ENCODE results near the gene SORBS2.

Gene SORBS2

DNA sequence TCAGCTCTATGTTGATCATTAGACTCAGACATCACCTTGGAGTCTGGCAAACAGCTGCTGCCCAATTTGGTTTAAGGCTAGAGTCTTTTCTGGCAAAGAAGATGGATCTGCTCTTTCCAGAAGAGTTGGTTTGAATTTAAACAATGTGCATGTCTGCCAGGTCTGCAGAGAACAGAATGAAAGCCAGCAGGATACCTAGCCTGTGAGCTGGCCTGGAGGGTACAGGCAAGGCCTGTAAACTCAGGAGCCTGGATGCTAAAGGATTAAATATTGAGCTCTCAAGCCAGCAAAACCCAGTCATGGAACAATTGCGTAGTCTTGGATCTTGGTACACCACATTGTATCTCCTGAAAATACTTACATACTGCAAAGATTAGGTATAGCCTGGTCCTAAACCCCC lies 261.1 kb downstream of the SORBS2 start:
- no peak for DNase-seq (ENCODE audit: low read depth)
- no peak overlapping the region for H3K4me3 ChIP-seq (ENCODE audit: low read length)
- TF ChIP-seq, protein P1, sequence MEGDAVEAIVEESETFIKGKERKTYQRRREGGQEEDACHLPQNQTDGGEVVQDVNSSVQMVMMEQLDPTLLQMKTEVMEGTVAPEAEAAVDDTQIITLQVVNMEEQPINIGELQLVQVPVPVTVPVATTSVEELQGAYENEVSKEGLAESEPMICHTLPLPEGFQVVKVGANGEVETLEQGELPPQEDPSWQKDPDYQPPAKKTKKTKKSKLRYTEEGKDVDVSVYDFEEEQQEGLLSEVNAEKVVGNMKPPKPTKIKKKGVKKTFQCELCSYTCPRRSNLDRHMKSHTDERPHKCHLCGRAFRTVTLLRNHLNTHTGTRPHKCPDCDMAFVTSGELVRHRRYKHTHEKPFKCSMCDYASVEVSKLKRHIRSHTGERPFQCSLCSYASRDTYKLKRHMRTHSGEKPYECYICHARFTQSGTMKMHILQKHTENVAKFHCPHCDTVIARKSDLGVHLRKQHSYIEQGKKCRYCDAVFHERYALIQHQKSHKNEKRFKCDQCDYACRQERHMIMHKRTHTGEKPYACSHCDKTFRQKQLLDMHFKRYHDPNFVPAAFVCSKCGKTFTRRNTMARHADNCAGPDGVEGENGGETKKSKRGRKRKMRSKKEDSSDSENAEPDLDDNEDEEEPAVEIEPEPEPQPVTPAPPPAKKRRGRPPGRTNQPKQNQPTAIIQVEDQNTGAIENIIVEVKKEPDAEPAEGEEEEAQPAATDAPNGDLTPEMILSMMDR (conservative IDR thresholded peaks at IDR 0.05; ENCODE audit: low read depth, low read length) = no peak

DNA sequence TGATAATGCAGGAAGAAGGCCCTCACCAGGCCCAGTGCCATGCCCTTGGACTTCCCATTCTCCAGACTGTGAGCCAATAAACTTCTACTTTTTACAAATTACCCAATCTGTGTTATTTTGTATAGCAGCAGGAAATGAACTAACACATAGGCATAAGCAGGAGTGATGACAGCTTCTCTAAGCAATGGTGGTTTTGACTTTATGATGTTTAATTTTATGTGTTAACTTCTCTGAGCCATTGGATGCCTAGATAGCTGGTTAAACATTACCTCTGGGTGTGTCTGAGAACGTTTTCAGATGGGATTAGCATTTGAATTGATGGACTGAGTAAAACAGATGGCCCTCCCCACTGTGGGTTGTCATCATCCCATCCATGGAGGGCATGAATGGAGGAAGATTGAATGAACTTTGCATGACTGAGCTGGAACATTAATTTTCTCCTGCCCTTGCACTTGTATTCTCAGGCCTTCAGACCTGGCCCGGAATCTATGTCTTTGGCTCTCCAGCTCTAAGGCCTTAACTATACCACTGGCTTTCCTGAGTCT lies 262.8 kb downstream of the SORBS2 start:
- H3K4me3 ChIP-seq (ENCODE audit: low read length) = no peak overlapping the region
- TF ChIP-seq, protein P1 (conservative IDR thresholded peaks at IDR 0.05; ENCODE audit: low read depth, low read length) = no peak
- no peak for DNase-seq (ENCODE audit: low read depth)

- no peak for DNase-seq (ENCODE audit: low read depth)
- TF ChIP-seq, protein P1 (conservative IDR thresholded peaks at IDR 0.05; ENCODE audit: low read depth, low read length) = no peak
- H3K4me3 ChIP-seq (ENCODE audit: low read length) = no peak overlapping the region
Measured at GRCh38 chr4:185548587-185548986, 263.4 kb downstream of the SORBS2 start.

GRCh38 chr4:185546335-185546734 lies 265.7 kb downstream of the SORBS2 start:
- no peak overlapping the region for H3K4me3 ChIP-seq (ENCODE audit: low read length)
- no peak for DNase-seq (ENCODE audit: low read depth)
- TF ChIP-seq, protein P1 (conservative IDR thresholded peaks at IDR 0.05; ENCODE audit: low read depth, low read length) = no peak

DNA sequence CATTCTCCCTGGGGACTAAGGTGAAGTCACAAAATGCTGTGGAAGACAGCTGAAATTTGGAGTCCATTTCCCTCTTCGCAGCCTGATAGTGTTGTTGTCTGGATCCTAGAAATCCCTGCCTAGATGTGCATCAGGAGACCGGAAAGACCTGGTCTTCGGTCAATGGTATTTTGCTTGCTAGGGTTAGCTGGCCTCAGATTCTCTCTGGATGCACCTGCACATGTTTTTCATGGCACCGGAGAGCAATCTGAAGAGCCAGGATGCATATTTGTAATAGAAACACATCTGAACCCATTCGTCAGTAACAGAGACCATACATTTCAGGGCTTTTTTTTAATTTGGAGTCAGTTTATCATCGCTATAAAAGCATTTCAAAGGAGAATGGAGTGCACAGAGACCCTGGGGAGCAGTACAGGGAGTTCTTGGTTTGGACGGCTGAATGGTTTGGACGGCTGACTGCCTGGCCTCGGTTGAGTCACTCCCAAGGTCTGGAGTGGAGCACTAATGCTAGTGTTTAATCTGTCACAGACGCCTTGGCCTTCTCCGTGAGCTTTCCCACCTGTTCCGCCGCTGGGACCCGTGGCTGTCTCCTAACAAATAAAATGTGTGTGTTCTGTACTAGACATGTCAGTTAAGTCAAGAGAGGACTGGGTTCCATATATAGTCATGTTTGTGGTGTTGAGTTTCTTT lies 269.2 kb downstream of the SORBS2 start:
- no peak overlapping the region for H3K4me3 ChIP-seq (ENCODE audit: low read length)
- DNase-seq (ENCODE audit: low read depth) = no peak
- TF ChIP-seq, protein P1 (conservative IDR thresholded peaks at IDR 0.05; ENCODE audit: low read depth, low read length) = no peak

GRCh38 chr4:185541251-185541727 lies 270.7 kb downstream of the SORBS2 start:
- no peak overlapping the region for H3K4me3 ChIP-seq (ENCODE audit: low read length)
- DNase-seq (ENCODE audit: low read depth) = no peak
- TF ChIP-seq, protein P1 (conservative IDR thresholded peaks at IDR 0.05; ENCODE audit: low read depth, low read length) = no peak

Data from retinal pigment epithelial cell (primary cell).